ENCODE data around the gene MYH15. TPM values are rescaled to one million over a fixed set of nuclear protein-coding genes. Genes with fewer than 3 reads are reported as not detected.

Gene MYH15
- total and polyA plus RNA-seq, 10 of the 15 experiments (the other 5 are each of a cell fraction or from before 2014, with no cell fraction given), result 0.05 to 0.27 (median 0.09) TPM; not detected in 1

- POLR2A ChIA-PET, result interaction anchor here (0.7 kb wide), 1 partner anchor 985 kb away, joined by 3 read pairs; no protein-coding TSS in a partner anchor
- Histone ChIP-seq H4K20me1 (ENCODE audit: control insufficient read depth, insufficient read depth) (no peaks in the 10 kb centered on the region), H3K27me3 (replicated peaks in 1 of 2; ENCODE audit: control insufficient read depth in 2 of 2, insufficient read depth in 2 of 2, low read length in 1 of 2) (no peaks in the 10 kb centered on the region), H3K9me3 (replicated peaks; ENCODE audit: control insufficient read depth, insufficient read depth, low read length) (no peaks in the 10 kb centered on the region), H3K27ac (ENCODE audit: control insufficient read depth, insufficient read depth) (no peak overlapping the region), H2AFZ (ENCODE audit: control insufficient read depth, low read depth, low read length) (no peak overlapping the region), H3K9ac (ENCODE audit: control insufficient read depth, insufficient read depth, low read length) (no peak overlapping the region), H3K4me1 (ENCODE audit: control insufficient read depth, insufficient read depth, low read length) (no peaks in the 10 kb centered on the region), H3K4me3 (no peak overlapping the region), H3K79me2 (ENCODE audit: control insufficient read depth, insufficient read depth, low read length) (no peaks in the 10 kb centered on the region), H3K4me2 (ENCODE audit: control insufficient read depth, insufficient read depth) (no peak overlapping the region), H3K36me3 (ENCODE audit: control insufficient read depth in 2 of 2, insufficient read depth in 2 of 2, low read length in 1 of 2) (no peaks in the 10 kb centered on the region)
- no peak for DNase-seq (ENCODE audit: low read depth, low spot score)
- in situ Hi-C loops (cut with MboI), result loop anchor here (10.0 kb wide), 1 partner anchor 59 kb away; no protein-coding TSS in a partner anchor
- BruUV-seq (replicated peaks), result no TSS peak
- 48% methylated on average over 6 of the region's 6 CpGs for WGBS (ENCODE audit: insufficient coverage, insufficient replicate concordance, low lambda C conversion rate, missing lambda C conversion rate)
- intact Hi-C loops (cut with micrococcal nuclease; ENCODE audit: unreplicated experiment), result no loop called here
- no peak for ATAC-seq
- SMC1A ChIA-PET (ENCODE audit: uncharacterized antibody, unreplicated experiment), result no interaction called here
- CTCF ChIA-PET, result interaction anchor here (1.2 to 3.0 kb wide), 3 partner anchors 12 to 57 kb away, joined by 3 to 26 read pairs (median 7); no protein-coding TSS in a partner anchor
- RAD21 ChIA-PET (ENCODE audit: unreplicated experiment), result no interaction called here
- FAIRE-seq, result no peak
- TF ChIP-seq E2F4 (IDR thresholded peaks at IDR 0.05; ENCODE audit: low read depth, low read length), result no peak
- TF ChIP-seq NR2F1 (conservative IDR thresholded peaks at IDR 0.05), result no peak
- TF ChIP-seq IRF5 (IDR thresholded peaks at IDR 0.05; ENCODE audit: borderline replicate concordance), result no peak
- no peak for TF ChIP-seq MEF2B (IDR thresholded peaks at IDR 0.05; ENCODE audit: partially characterized antibody, poor library complexity, severe bottlenecking)
- TF ChIP-seq ASH2L (IDR thresholded peaks at IDR 0.05; ENCODE audit: borderline replicate concordance, low read depth), result no peak
- TF ChIP-seq CBX3 (IDR thresholded peaks at IDR 0.05; ENCODE audit: borderline replicate concordance, low read depth), result no peak
- TF ChIP-seq SMARCA5 (IDR thresholded peaks at IDR 0.05), result no peak
- TF ChIP-seq SUZ12 (IDR thresholded peaks at IDR 0.05; ENCODE audit: unreplicated experiment), result no peak
- no peak for TF ChIP-seq SUPT20H (IDR thresholded peaks at IDR 0.05; ENCODE audit: borderline replicate concordance, control insufficient read depth, low read depth, low read length)
- no peak for TF ChIP-seq RUNX3 (IDR thresholded peaks at IDR 0.05; ENCODE audit: low read length)
- no peak for TF ChIP-seq ATF7 (IDR thresholded peaks at IDR 0.05; ENCODE audit: low read depth)
- TF ChIP-seq ZNF24 (IDR thresholded peaks at IDR 0.05), result no peak
Measured at GRCh38 chr3:108495717-108496116, 14.7 kb downstream of the MYH15 start.

Measured in GM12878 (cell line).